CD14-positive monocyte (primary cell): ENCODE measurements around the gene SYNPO2. TPM values are rescaled to one million over a fixed set of nuclear protein-coding genes. Genes with fewer than 3 reads are reported as not detected.

Source experiments
- DNase-seq, 3 donors: peaks; one replicate each; pipeline ENCODE4 v3.0.0-alpha.2; 2011 to 2022
- H2AFZ ChIP-seq: 2 replicates; pipeline ENCODE4 v1.6.0; 2012; ENCODE audit warnings: mild to moderate bottlenecking, low read depth, low read length, inconsistent platforms; ENCODE audit not compliant: insufficient read depth, poor library complexity, severe bottlenecking
- H3K27ac ChIP-seq, 2 donors: 1 replicate in 1 of 2; 2 replicates in 1 of 2; pipeline ENCODE4 v1.5.1; 2012 to 2013; ENCODE audit warnings: low read length in 2 of 2, control low read depth in 1 of 2, inconsistent platforms in 1 of 2, low read depth in 1 of 2, mild to moderate bottlenecking in 1 of 2
- H3K27me3 ChIP-seq, 2 donors: one replicate each; pipeline versions ENCODE4 v1.6.0 to v1.6.1; 2011 to 2013; ENCODE audit warnings: low read length in 2 of 2; ENCODE audit not compliant: control insufficient read depth in 2 of 2, insufficient read depth in 2 of 2
- H3K36me3 ChIP-seq, 2 donors: replicated peaks in 1 of 2; 1 replicate in 1 of 2; 2 replicates in 1 of 2; pipeline versions ENCODE4 v1.5.1 to v1.6.1; 2012 to 2013; ENCODE audit warnings: low read length in 2 of 2, control low read depth in 1 of 2, inconsistent platforms in 1 of 2, mild to moderate bottlenecking in 1 of 2; ENCODE audit not compliant: insufficient read depth in 2 of 2, control insufficient read depth in 1 of 2
- H3K4me1 ChIP-seq, 2 donors: 1 replicate in 1 of 2; 2 replicates in 1 of 2; pipeline versions ENCODE4 v1.5.1 to v1.6.1; 2012 to 2013; ENCODE audit warnings: low read length in 2 of 2, control low read depth in 1 of 2, inconsistent platforms in 1 of 2, mild to moderate bottlenecking in 1 of 2, moderate library complexity in 1 of 2; ENCODE audit not compliant: insufficient read depth in 2 of 2, control insufficient read depth in 1 of 2
- H3K4me2 ChIP-seq: replicated peaks from 2 replicates; pipeline ENCODE3; 2012; ENCODE audit warnings: low read length, moderate library complexity, mild to moderate bottlenecking; ENCODE audit not compliant: poor library complexity, severe bottlenecking; ENCODE audit errors: extremely low read depth
- H3K4me3 ChIP-seq, 3 experiments: fragments of 200-600 bp in 1 of 3; sonication (generic) in 1 of 3; replicated peaks in 1 of 3; 1 replicate in 2 of 3; 2 replicates in 1 of 3; pipeline ENCODE4 v1.5.1; 2011 to 2013; ENCODE audit warnings: low read length in 3 of 3, mild to moderate bottlenecking in 3 of 3, control low read depth in 2 of 3, low read depth in 2 of 3, inconsistent platforms in 1 of 3, moderate library complexity in 1 of 3
- H3K79me2 ChIP-seq: 2 replicates; pipeline ENCODE4 v1.6.0; 2012; ENCODE audit warnings: mild to moderate bottlenecking, control low read depth, inconsistent platforms, low read length, moderate library complexity; ENCODE audit not compliant: insufficient read depth
- H3K9ac ChIP-seq: 2 replicates; pipeline ENCODE4 v1.6.0; 2017; ENCODE audit warnings: low read length, mild to moderate bottlenecking; ENCODE audit not compliant: insufficient read depth, poor library complexity, severe bottlenecking
- H3K9me3 ChIP-seq, 2 donors: replicated peaks in 1 of 2; 1 replicate in 1 of 2; 2 replicates in 1 of 2; pipeline versions ENCODE4 v1.5.1 to v1.6.1; 2012 to 2013; ENCODE audit warnings: low read length in 2 of 2, control low read depth in 1 of 2; ENCODE audit not compliant: control insufficient read depth in 1 of 2, insufficient read depth in 1 of 2
- H4K20me1 ChIP-seq: 2 replicates; pipeline ENCODE4 v1.6.0; 2012; ENCODE audit warnings: mild to moderate bottlenecking, low read length, control low read depth, moderate library complexity; ENCODE audit not compliant: insufficient read depth
- H3K27ac Mint-ChIP-seq, 7 donors: one replicate each; pipeline ENCODE4 v1.8.0; 2020; ENCODE audit warnings: mild to moderate bottlenecking in 7 of 7, mixed read lengths in 7 of 7, moderate library complexity in 6 of 7, inconsistent platforms in 2 of 7
- H3K27me3 Mint-ChIP-seq, 3 donors: one replicate each; pipeline ENCODE4 v1.8.0; 2021 to 2022; ENCODE audit warnings: low read depth in 3 of 3, mild to moderate bottlenecking in 3 of 3, mixed read lengths in 3 of 3, moderate library complexity in 3 of 3, inconsistent platforms in 1 of 3
- H3K36me3 Mint-ChIP-seq, 2 donors: one replicate each; pipeline ENCODE4 v1.8.0; 2020; ENCODE audit warnings: mixed read lengths in 2 of 2, inconsistent platforms in 1 of 2, mild to moderate bottlenecking in 1 of 2
- H3K4me1 Mint-ChIP-seq: one replicate; pipeline ENCODE4 v1.8.0; 2020; ENCODE audit warnings: mild to moderate bottlenecking, mixed read lengths
- H3K4me3 Mint-ChIP-seq, 2 donors: one replicate each; pipeline ENCODE4 v1.8.0; 2020; ENCODE audit warnings: mild to moderate bottlenecking in 2 of 2, mixed read lengths in 2 of 2, moderate library complexity in 1 of 2
- H3K9me3 Mint-ChIP-seq, 7 donors: one replicate each; pipeline ENCODE4 v1.8.0; 2020 to 2022; ENCODE audit warnings: mixed read lengths in 7 of 7, mild to moderate bottlenecking in 6 of 7, moderate library complexity in 6 of 7, inconsistent platforms in 2 of 7
- CTCF ChIP-seq: fragments of 200-600 bp; IDR thresholded peaks from one replicate; pipeline ENCODE4 v1.8.0; 2022; ENCODE audit warnings: antibody characterized with exemption, mild to moderate bottlenecking
- WGBS: methylation state at CpG from one replicate; pipeline ENCODE4 v1.1.5; 2013; ENCODE audit warnings: missing lambda C conversion rate; ENCODE audit not compliant: insufficient coverage; 5-methylcytosine and 5-hydroxymethylcytosine counted together
- intact Hi-C, 2 donors: fragments of 100-400 bp; cut with micrococcal nuclease; formaldehyde crosslinking; loops; one replicate each; pipeline versions ENCODE4 v1.15.0 to v1.15.1; 2023
- polyA plus RNA-seq, 3 donors: library from polyadenylated mRNA; depleted of rRNA in 1 of 3; unstranded in 2 of 3; stranded (reverse) in 1 of 3; fragments of 300-500 nt in 2 of 3; fragments of >200 nt in 1 of 3; fragmentation: Illumina TruSeq in 2 of 3; gene quantifications; 1 replicate in 2 of 3; 2 replicates in 1 of 3; pipeline ENCODE4 v1.2.3, GENCODE V29; 2012 to 2021

The SYNPO2 gene
- polyA plus RNA-seq, 3 donors: 0.04 TPM; not detected in 2

DNA sequence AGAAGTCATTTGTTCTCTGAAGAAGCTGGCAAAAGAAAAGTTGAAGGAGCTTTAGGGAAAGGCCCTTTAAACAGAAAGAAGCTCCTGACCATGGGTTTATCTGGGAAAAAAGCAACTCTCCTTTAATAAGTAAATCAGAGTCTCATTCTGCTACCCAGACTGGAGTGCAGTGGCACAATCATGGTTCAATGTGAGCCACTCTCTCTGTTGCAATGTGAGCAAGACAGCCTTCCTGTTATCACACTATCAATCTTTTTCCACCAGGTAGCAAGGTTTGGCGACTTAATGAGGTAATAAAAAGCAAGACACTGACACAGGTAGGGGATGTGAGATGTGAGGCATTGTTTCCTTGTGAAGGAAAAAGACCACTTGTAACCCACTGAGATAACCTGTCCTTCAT, 111.3 kb downstream of the SYNPO2 start:
- Histone ChIP-seq H3K4me1 (peaks cover 13 to 20% of the 10 kb centered on the region in 2 donors), H3K4me2 (no peak overlapping the region), H2AFZ (no peak overlapping the region), H3K9me3 (no peaks in the 10 kb centered on the region), H3K36me3 (no peaks in the 10 kb centered on the region), H3K4me3 (no peak overlapping the region), H3K27me3 (no peaks in the 10 kb centered on the region), H4K20me1 (no peaks in the 10 kb centered on the region), H3K9ac (no peak overlapping the region), H3K79me2 (no peaks in the 10 kb centered on the region), H3K27ac (no peak overlapping the region)
- peaks cover 0 to 11% (median 7%) of the 10 kb centered on the region in 7 donors for H3K9me3 Mint-ChIP-seq
- TF ChIP-seq CTCF: no peak
- no peak overlapping the region for H3K4me3 Mint-ChIP-seq
- intact Hi-C loops: loop anchor here (5.0 to 10.0 kb wide), 2 partner anchors 32 to 105 kb away; no protein-coding TSS in a partner anchor
- no peak overlapping the region for H3K27ac Mint-ChIP-seq
- no CpG with 5 or more reads among the region's 1 CpG for WGBS
- peaks cover 1 to 3% (median 2%) of the 10 kb centered on the region in 3 donors for H3K27me3 Mint-ChIP-seq
- H3K4me1 Mint-ChIP-seq: peaks cover 22% of the 10 kb centered on the region
- DNase-seq: no peak
- H3K36me3 Mint-ChIP-seq: peaks cover 0 to 4% of the 10 kb centered on the region in 2 donors

DNA sequence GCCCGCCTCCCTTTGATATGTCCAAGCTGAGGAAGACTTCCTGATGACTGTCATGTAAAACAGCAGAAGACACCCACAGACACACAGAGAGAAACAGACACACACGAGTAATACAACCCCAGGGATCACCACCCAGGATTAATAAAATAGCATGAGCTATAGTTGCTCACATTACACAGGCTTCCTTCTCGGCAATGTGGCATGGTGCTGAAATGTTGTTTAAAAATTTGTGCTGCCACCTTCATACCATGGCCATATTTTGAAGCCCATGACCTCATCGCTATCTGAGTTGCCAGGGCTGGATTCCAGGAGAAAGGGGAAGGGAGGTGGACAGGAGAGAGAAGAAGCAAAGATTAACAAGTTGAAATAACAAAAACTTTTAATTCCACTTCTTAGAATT, 111.7 kb downstream of the SYNPO2 start:
- no peak overlapping the region for H2AFZ ChIP-seq
- Mint-ChIP-seq H3K36me3 (peaks cover 0 to 4% of the 10 kb centered on the region in 2 donors), H3K4me1 (peaks cover 22% of the 10 kb centered on the region), H3K9me3 (peaks cover 0 to 11% (median 7%) of the 10 kb centered on the region in 7 donors), H3K27ac (no peak overlapping the region), H3K27me3 (peaks cover 1 to 3% (median 2%) of the 10 kb centered on the region in 3 donors), H3K4me3 (no peak overlapping the region)
- H3K9ac ChIP-seq: no peak overlapping the region
- peaks cover 13 to 20% of the 10 kb centered on the region in 2 donors for H3K4me1 ChIP-seq
- intact Hi-C loops: loop anchor here in 1 of 2 donors (10.0 kb wide), 1 partner anchor 104 kb away; no protein-coding TSS in a partner anchor
- H3K4me2 ChIP-seq: no peak overlapping the region
- no peak for TF ChIP-seq CTCF
- H3K79me2 ChIP-seq: no peaks in the 10 kb centered on the region
- DNase-seq: no peak
- no peak overlapping the region for H3K4me3 ChIP-seq
- WGBS: no CpG with 5 or more reads among the region's 4 CpGs
- no peaks in the 10 kb centered on the region for H3K9me3 ChIP-seq
- no peaks in the 10 kb centered on the region for H3K36me3 ChIP-seq
- no peak overlapping the region for H3K27ac ChIP-seq
- no peaks in the 10 kb centered on the region for H4K20me1 ChIP-seq
- no peaks in the 10 kb centered on the region for H3K27me3 ChIP-seq
